H9 (cell line): Measurements from ENCODE around the gene FAM200B. TPM values are rescaled to one million over a fixed set of nuclear protein-coding genes. Genes with fewer than 3 reads are reported as not detected.
A peak's percentile ranks its signal among the peaks of the same experiment; 100 is the strongest.

Experiments
- DNase-seq: peaks from one replicate; pipeline ENCODE4 v3.0.0-alpha.2; 2017
- H2AFZ ChIP-seq: one replicate; pipeline ENCODE4 v1.6.1; 2013; ENCODE audit warnings: mild to moderate bottlenecking, low read length, control low read depth, moderate library complexity
- H2AK5ac ChIP-seq: 2 replicates; pipeline ENCODE4 v1.6.1; 2013; ENCODE audit warnings: low read length, control low read depth, mixed read lengths; ENCODE audit not compliant: insufficient read length
- H2BK120ac ChIP-seq: one replicate; pipeline ENCODE4 v1.6.1; 2013; ENCODE audit warnings: low read depth, mild to moderate bottlenecking, low read length, control low read depth, inconsistent platforms; ENCODE audit not compliant: poor library complexity, severe bottlenecking
- H2BK12ac ChIP-seq: 2 replicates; pipeline ENCODE4 v1.6.1; 2013; ENCODE audit warnings: low read length, control low read depth, mixed read lengths, low read depth; ENCODE audit not compliant: insufficient read length
- H2BK15ac ChIP-seq: 2 replicates; pipeline ENCODE4 v1.6.1; 2013; ENCODE audit warnings: low read depth, low read length, control low read depth
- H2BK20ac ChIP-seq: one replicate; pipeline ENCODE4 v1.6.1; 2013; ENCODE audit warnings: low read depth, mild to moderate bottlenecking, low read length, control low read depth, inconsistent platforms; ENCODE audit not compliant: poor library complexity, severe bottlenecking
- H2BK5ac ChIP-seq: 2 replicates; pipeline ENCODE4 v1.6.1; 2013; ENCODE audit warnings: low read length, control low read depth, mixed read lengths; ENCODE audit not compliant: insufficient read length
- H3K14ac ChIP-seq: 2 replicates; pipeline ENCODE4 v1.6.1; 2013; ENCODE audit warnings: low read length, control low read depth; ENCODE audit not compliant: insufficient read depth
- H3K18ac ChIP-seq: 2 replicates; pipeline ENCODE4 v1.6.1; 2013; ENCODE audit warnings: low read depth, mild to moderate bottlenecking, mixed read lengths, low read length, control low read depth; ENCODE audit not compliant: insufficient read length
- H3K23ac ChIP-seq: 2 replicates; pipeline ENCODE4 v1.6.1; 2013; ENCODE audit warnings: low read length, control low read depth, mixed read lengths, low read depth; ENCODE audit not compliant: insufficient read length
- H3K23me2 ChIP-seq: 2 replicates; pipeline ENCODE4 v1.6.1; 2013; ENCODE audit warnings: low read depth, mild to moderate bottlenecking, mixed read lengths, low read length, control low read depth; ENCODE audit not compliant: insufficient read length, poor library complexity, severe bottlenecking
- H3K27ac ChIP-seq: 2 replicates; pipeline ENCODE4 v1.5.1; 2013; ENCODE audit warnings: low read length, control low read depth, mixed read lengths, low read depth; ENCODE audit not compliant: insufficient read length
- H3K27me3 ChIP-seq: 2 replicates; pipeline ENCODE4 v1.6.1; 2013; ENCODE audit warnings: low read length, control low read depth, inconsistent platforms; ENCODE audit not compliant: insufficient read depth
- H3K4ac ChIP-seq: 2 replicates; pipeline ENCODE4 v1.6.1; 2013; ENCODE audit warnings: low read depth, mild to moderate bottlenecking, control low read depth, inconsistent platforms, low read length, moderate library complexity
- H3K4me1 ChIP-seq: 2 replicates; pipeline ENCODE4 v1.6.1; 2013; ENCODE audit warnings: low read length, control low read depth, inconsistent platforms; ENCODE audit not compliant: insufficient read depth
- H3K4me2 ChIP-seq: 2 replicates; pipeline ENCODE4 v1.6.1; 2013; ENCODE audit warnings: low read length, control low read depth, mixed read lengths; ENCODE audit not compliant: insufficient read length, insufficient read depth
- H3K56ac ChIP-seq: 2 replicates; pipeline ENCODE4 v1.6.1; 2013; ENCODE audit warnings: low read depth, mild to moderate bottlenecking, mixed read lengths, low read length, control low read depth; ENCODE audit not compliant: insufficient read length
- H3K79me1 ChIP-seq: 2 replicates; pipeline ENCODE4 v1.6.1; 2013; ENCODE audit warnings: low read depth, mild to moderate bottlenecking, moderate library complexity, low read length, control low read depth, inconsistent platforms; ENCODE audit not compliant: insufficient read depth, poor library complexity, severe bottlenecking
- H3K79me2 ChIP-seq: 2 replicates; pipeline ENCODE4 v1.6.1; 2013; ENCODE audit warnings: low read length, control low read depth, inconsistent platforms; ENCODE audit not compliant: insufficient read depth
- H3K9ac ChIP-seq: 2 replicates; pipeline ENCODE4 v1.6.1; 2013; ENCODE audit warnings: low read length, control low read depth, mixed read lengths; ENCODE audit not compliant: insufficient read length; ENCODE audit errors: extremely low read depth
- H3K9me3 ChIP-seq: one replicate; pipeline ENCODE4 v1.6.1; 2013; ENCODE audit warnings: low read depth, low read length, inconsistent platforms; ENCODE audit not compliant: control insufficient read depth
- H3T11ph ChIP-seq: one replicate; pipeline ENCODE4 v1.6.1; 2013; ENCODE audit warnings: mild to moderate bottlenecking, low read length, control low read depth, inconsistent platforms
- H4K20me1 ChIP-seq: one replicate; pipeline ENCODE4 v1.6.1; 2013; ENCODE audit not compliant: control insufficient read depth, insufficient read length, insufficient read depth
- H4K5ac ChIP-seq: 2 replicates; pipeline ENCODE4 v1.6.1; 2013; ENCODE audit warnings: low read depth, mild to moderate bottlenecking, mixed read lengths, low read length, control low read depth; ENCODE audit not compliant: insufficient read length
- H4K8ac ChIP-seq: replicated peaks from 2 replicates; pipeline ENCODE4 v1.6.1; 2013; ENCODE audit warnings: low read length, control low read depth, mixed read lengths, low read depth; ENCODE audit not compliant: insufficient read length
- H4K91ac ChIP-seq: 2 replicates; pipeline ENCODE4 v1.6.1; 2013; ENCODE audit warnings: low read depth, mild to moderate bottlenecking, moderate library complexity, mixed read lengths, low read length, control low read depth; ENCODE audit not compliant: insufficient read length
- H3K27ac Mint-ChIP-seq, 3 experiments: 2 replicates in 2 of 3; 3 replicates in 1 of 3; pipeline ENCODE4 v1.8.0; 2020 to 2021; ENCODE audit warnings: mixed read lengths in 3 of 3, mild to moderate bottlenecking in 1 of 3, moderate library complexity in 1 of 3
- H3K27me3 Mint-ChIP-seq: 2 replicates; pipeline ENCODE4 v1.8.0; 2021; ENCODE audit warnings: low read depth, mild to moderate bottlenecking, moderate library complexity, mixed read lengths
- H3K36me3 Mint-ChIP-seq, 3 experiments: 2 replicates in 2 of 3; 3 replicates in 1 of 3; pipeline ENCODE4 v1.8.0; 2020 to 2021; ENCODE audit warnings: low read depth in 3 of 3, mixed read lengths in 3 of 3; ENCODE audit not compliant: insufficient read depth in 1 of 3
- H3K4me1 Mint-ChIP-seq, 2 experiments: 2 replicates each; pipeline ENCODE4 v1.8.0; 2020; ENCODE audit warnings: mixed read lengths in 2 of 2
- H3K4me3 Mint-ChIP-seq, 2 experiments: 2 replicates in 1 of 2; 3 replicates in 1 of 2; pipeline ENCODE4 v1.8.0; 2020 to 2021; ENCODE audit warnings: mild to moderate bottlenecking in 2 of 2, mixed read lengths in 2 of 2, moderate library complexity in 1 of 2
- H3K9me3 Mint-ChIP-seq, 2 experiments: 2 replicates in 1 of 2; 3 replicates in 1 of 2; pipeline ENCODE4 v1.8.0; 2020; ENCODE audit warnings: mild to moderate bottlenecking in 2 of 2, mixed read lengths in 2 of 2, moderate library complexity in 1 of 2
- CTCF ChIP-seq: fragments of 200-600 bp; sonication (generic); conservative IDR thresholded peaks from 3 replicates; pipeline ENCODE4 v1.8.0; 2021; ENCODE audit warnings: antibody characterized with exemption, mild to moderate bottlenecking
- WGBS: extraction: QIAGEN DNeasy Blood & Tissue Kit; methylation state at CpG from one replicate; pipeline ENCODE4 v1.1.7; 2013; ENCODE audit warnings: missing lambda C conversion rate, low lambda C conversion rate, mixed read lengths; ENCODE audit not compliant: insufficient read length; ENCODE audit errors: extremely low coverage; 5-methylcytosine and 5-hydroxymethylcytosine counted together
- total RNA-seq: library from RNA; stranded (reverse); gene quantifications from 2 replicates; pipeline ENCODE4 v1.2.1, GENCODE V29; 2021

The FAM200B gene
- total RNA-seq, 1 experiment from 2014 or later: 19.6 TPM

DNA sequence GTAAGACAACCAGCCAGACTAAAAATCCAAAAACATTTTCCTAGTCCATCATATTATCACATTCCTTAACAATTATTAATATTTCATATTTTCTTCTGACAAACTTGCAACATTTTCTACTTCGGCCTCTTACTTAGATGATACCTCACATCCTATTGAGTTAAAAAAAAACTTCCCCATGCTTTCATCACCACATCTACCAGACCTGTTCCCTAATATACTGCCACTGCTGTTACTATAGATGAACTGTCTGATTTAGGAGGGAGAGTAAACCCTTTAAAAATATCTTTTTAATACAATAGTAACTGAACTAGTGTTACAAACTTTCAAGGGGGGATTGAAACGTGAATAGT, 1.5 kb downstream of the FAM200B start:
- peaks cover 18 to 32% (median 24%) of the 10 kb centered on the region in 3 experiments for H3K36me3 Mint-ChIP-seq
- H3K9ac ChIP-seq: no peak overlapping the region

More for the DNA sequence above, 1.5 kb downstream of the FAM200B start:
- no peaks in the 10 kb centered on the region for H3K9me3 Mint-ChIP-seq
- H3K27me3 Mint-ChIP-seq: no peaks in the 10 kb centered on the region
- Histone ChIP-seq H2BK5ac (no peak overlapping the region), H3K18ac (no peak overlapping the region), H4K20me1 (no peaks in the 10 kb centered on the region), H3K4me2 (peak overlapping the region; percentile 82), H3T11ph (no peak overlapping the region), H3K23ac (no peak overlapping the region), H2BK20ac (no peak overlapping the region), H2BK15ac (no peak overlapping the region), H3K79me1 (no peaks in the 10 kb centered on the region), H3K4me1 (peaks cover 7% of the 10 kb centered on the region; the same call in 1 of the 2 replicates), H3K27ac (no peak overlapping the region), H4K91ac (no peak overlapping the region), H3K23me2 (peaks cover 4% of the 10 kb centered on the region), H2AK5ac (no peak overlapping the region), H3K4ac (no peak overlapping the region), H4K8ac (no peak overlapping the region), H4K5ac (no peak overlapping the region), H3K27me3 (no peaks in the 10 kb centered on the region), H2BK120ac (no peak overlapping the region), H2BK12ac (no peak overlapping the region), H3K79me2 (peaks cover 5% of the 10 kb centered on the region; the same call in 1 of the 2 replicates), H3K14ac (no peak overlapping the region), H2AFZ (no peak overlapping the region), H3K9me3 (no peaks in the 10 kb centered on the region), H3K56ac (no peak overlapping the region)
- no peak for TF ChIP-seq CTCF
- H3K27ac Mint-ChIP-seq: peak overlapping the region; percentile 40 to 100 (median 100); a peak in 4 of 7 replicates
- H3K4me1 Mint-ChIP-seq: peaks cover 47 to 48% of the 10 kb centered on the region in 2 experiments
- H3K4me3 Mint-ChIP-seq: peak overlapping the region; percentile 97 to 99
- no peak for DNase-seq
- 100% methylated on average over 1 of the region's 2 CpGs for WGBS
